GM12873 (cell line): ENCODE results near the gene IRF6.

Source experiments
- TF ChIP-seq, protein P1 (sequence below): IDR thresholded peaks from 2 replicates; pipeline ENCODE4 v1.5.1; 2012; ENCODE audit warnings: low read depth, mild to moderate bottlenecking, moderate library complexity, low read length, control low read depth; ENCODE audit not compliant: insufficient read depth; ENCODE audit errors: missing control alignments

IRF6 gene

DNA sequence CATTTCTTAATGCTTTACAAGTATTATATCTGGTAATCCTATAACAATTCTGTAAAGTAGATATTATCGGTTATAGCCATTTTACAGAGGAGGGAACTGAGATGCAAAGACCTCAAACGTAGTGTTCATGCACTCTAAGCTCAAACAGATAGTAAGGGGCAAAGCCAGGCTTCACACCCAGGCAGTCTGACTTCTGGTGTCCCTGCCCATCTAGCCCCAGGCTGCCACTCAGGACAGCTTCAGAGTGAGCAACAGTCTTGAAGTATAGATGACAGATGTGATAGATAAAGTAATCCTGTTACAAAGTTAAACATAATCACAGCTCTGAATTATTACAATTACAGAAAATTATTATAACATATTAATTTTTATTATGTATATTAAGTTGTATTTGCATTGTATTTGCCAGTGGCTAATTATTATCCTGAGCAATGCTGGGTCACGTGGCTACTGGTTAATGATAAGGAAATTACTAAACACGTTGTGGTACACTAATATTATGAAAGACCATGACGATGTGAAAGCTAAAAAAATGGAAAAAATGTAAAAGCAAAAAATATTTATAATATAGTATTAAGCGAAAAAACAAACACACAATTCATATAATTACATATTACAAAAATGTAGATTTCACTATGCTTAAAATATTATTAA is 56.1 kb downstream of the IRF6 start:
- TF ChIP-seq, protein P1, sequence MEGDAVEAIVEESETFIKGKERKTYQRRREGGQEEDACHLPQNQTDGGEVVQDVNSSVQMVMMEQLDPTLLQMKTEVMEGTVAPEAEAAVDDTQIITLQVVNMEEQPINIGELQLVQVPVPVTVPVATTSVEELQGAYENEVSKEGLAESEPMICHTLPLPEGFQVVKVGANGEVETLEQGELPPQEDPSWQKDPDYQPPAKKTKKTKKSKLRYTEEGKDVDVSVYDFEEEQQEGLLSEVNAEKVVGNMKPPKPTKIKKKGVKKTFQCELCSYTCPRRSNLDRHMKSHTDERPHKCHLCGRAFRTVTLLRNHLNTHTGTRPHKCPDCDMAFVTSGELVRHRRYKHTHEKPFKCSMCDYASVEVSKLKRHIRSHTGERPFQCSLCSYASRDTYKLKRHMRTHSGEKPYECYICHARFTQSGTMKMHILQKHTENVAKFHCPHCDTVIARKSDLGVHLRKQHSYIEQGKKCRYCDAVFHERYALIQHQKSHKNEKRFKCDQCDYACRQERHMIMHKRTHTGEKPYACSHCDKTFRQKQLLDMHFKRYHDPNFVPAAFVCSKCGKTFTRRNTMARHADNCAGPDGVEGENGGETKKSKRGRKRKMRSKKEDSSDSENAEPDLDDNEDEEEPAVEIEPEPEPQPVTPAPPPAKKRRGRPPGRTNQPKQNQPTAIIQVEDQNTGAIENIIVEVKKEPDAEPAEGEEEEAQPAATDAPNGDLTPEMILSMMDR = no peak

DNA sequence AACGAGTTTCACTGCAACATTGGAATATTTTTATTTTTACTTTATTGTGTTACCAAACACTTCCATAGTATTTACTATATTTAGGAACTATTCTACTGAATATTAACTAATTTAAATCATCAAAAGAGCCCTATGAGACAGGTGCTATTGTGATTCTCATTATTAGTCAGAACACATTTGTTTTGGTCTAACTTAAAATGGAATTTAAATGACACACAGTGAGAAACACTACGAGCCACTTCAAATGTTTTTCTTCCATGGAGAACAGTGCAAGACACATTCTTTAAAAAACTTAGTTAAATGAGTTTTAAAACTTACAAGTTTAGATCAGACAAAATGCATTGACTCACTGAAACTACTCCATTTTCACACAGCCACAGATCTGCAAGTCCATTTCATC is 56.7 kb downstream of the IRF6 start:
- TF ChIP-seq, protein P1 = no peak

DNA sequence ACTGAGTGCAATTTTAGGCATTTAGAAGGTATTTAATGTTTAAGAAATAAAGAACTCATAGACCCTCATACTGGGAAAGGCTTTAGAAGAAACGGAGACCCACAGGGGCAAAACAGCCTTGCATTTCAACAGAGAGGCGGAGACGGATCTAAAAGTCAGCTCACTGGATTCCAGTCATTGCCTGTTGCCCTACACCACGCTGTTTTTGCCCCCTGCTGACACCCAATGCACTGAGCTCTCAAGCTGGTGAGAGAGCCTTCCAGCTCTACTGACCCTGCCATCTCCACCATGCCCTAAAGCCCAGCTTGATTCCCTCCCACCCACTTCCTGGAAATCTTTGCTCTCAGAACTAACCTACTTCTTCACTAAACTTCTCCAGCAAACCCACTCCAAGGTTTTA is 57.3 kb downstream of the IRF6 start:
- TF ChIP-seq, protein P1 = peak; percentile 16

DNA sequence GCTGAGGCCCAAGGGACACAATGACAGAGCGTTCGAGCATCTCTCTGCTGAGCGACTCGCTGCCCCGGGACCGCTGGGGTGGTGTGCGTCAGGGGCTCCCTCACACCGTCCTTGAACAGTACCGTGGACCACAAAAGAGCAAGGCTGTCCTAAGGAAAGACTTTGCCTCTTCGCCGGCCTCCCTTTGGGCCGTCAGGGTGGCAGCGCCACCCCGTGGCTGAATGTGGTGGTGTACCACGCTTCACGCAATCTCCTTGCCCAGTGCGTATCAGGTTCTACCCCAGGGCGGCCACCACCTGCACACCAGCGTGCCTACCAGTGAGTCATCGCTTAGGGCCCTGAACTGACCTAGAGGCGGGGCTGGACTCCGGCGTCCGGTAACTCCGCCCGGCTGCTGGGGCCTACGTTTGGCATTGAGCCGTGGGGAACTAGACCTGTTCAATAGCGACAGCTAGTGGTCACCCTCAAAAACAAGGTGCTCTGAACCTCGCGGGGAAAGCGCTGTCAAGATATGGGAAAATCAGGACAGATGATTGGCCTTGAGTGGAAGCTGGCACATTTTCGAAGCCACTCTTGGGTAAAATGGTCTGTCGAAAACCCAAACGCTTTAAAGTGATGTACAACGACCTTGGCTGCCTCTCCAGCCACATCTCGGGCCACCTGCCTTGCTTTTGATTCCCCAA is 58.2 kb downstream of the IRF6 start:
- TF ChIP-seq, protein P1 = peak; percentile 91

DNA sequence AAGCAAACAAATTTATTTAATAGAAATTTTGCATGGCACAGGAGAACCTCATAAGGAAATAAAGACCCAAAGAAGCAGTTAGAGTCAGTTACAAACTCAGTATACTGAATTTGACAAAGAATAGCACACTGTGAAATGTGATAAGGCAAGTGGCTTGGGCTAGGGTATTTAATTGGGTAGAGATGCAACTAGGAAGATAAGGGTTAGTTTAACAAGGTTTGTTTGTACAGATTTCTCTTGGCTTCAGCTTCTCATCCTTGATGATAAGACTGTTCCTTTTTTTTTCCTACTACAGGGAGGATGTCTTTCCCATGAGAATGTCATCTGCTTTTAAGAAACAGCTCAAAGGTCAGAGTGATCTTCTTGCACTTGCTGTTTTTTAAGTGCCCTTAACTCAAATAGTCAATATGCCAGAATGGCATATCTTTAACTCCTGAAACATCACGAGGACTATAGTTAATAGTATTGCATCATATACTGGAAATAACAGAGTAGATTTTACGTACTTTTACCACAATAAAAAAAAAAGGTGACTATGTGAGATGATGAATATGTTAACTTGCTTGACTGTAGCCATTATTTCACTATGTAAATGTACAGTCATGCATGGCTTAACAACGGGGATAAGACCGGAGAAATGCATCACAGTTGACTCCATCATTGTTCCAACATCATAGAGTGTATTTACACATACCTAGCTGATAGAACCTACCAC is 59.3 kb downstream of the IRF6 start:
- TF ChIP-seq, protein P1 = no peak

DNA sequence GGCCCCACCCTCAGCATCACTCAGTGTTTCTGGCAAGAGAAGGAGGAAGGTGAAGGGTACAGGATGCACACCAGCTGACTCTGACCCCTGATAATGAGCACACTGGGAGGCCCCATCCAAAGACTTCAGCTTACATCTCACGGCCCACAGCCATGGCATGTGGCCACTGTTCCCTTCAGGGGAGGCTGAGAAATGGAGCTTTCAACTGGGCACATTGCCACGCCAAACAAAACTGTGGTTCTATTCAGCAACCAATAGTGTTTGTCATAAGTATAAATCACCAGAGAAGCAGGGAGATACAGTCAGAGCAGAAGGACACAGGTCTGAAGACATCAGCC is 62.8 kb downstream of the IRF6 start:
- TF ChIP-seq, protein P1 = no peak

DNA sequence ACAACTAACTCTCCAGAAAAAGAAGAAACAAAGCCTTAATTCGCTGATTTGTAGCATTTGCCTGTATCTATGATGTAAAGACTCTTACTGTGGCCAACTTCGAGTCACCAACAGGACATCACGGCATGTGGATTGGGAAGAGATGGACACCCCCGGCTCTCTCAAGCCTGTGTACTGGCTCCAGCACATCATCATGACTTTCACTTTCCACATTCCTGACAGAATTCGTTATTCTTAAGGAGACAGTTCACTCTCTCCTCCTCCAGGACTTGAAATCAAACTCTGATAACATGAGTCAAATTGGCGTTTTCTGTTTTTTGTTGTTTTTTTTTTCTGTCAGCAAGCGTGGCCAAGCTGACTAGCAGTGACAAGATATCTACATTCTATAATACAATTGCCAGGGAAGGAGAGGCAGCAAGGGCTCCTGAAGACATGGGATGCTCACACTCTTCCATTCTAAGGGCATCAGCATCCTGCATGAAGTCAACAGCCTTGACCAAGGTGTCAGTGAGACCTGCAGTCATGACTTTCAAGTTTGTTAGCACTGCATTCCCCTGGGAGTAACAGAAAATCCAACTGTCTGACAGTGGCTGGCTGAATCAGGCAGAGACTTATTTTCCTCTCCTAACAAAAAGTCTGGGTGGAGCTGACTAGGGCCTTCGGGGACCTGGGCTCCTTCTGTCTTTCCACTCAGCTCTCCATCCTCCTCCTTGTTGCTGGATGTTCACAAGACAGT is 63.4 kb downstream of the IRF6 start:
- TF ChIP-seq, protein P1 = no peak
